DMS53 treated with DMSO at 0.1 percent for 48 hours (cell line): ENCODE data around the gene PRPS2.

Experiments used
- DNase-seq: peaks from one replicate; lab custom pipeline; 2025; ENCODE audit not compliant: unreplicated experiment; lab: John Stamatoyannopoulos, UW

Gene PRPS2

GRCh38 chrX:12811658-12812057 is 20.4 kb downstream of the PRPS2 start:
- DNase-seq = no peak

- peak; percentile 1 for DNase-seq
Observed at GRCh38 chrX:12814420-12814819, 23.2 kb downstream of the PRPS2 start.

GRCh38 chrX:12817528-12817927 is 26.3 kb downstream of the PRPS2 start:
- DNase-seq = no peak

- no peak for DNase-seq
Observed at GRCh38 chrX:12819222-12819621, 28.0 kb downstream of the PRPS2 start.

- no peak for DNase-seq
Observed at GRCh38 chrX:12820737-12821136, 29.5 kb downstream of the PRPS2 start.

DNA sequence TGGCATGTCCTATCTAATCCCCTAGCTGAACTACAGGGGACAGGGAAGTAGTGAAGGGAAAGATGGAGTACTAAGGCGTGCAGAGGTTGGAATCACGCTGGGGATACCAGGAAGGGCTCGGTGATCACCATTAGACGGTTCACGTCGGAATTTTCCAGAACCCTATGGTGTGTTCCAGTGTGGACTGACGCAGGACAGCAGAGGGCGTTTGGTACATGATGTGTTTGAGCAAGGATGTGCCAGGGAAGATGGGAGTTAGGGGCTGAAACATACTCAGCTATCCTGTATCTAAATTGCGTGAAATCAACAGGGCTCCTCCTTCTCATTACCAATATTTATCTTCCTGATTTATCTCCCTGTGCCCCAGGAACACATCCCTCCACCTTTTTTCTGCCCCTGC is 33.7 kb downstream of the PRPS2 start:
- DNase-seq = no peak

DNA sequence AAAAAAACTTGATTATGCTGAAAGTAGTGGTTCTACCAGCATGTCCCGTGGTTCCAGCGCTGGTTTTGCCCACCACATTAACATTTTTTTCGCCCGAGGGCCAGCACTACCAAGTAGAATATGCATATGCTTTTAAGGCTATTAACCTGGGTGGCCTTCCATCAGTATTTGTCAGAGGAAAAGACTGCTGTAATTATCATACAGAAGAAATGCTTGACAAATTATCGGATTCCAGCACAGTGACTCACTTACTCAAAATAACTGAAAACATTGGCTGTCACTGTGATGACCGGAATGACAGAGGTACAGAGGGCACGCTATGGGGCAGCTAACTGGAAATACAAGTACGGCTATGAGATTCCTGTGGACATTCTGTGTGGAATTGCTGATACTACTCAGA is 34.6 kb downstream of the PRPS2 start:
- no peak for DNase-seq

GRCh38 chrX:12843061-12843667 is 52.0 kb downstream of the PRPS2 start:
- no peak for DNase-seq

DNA sequence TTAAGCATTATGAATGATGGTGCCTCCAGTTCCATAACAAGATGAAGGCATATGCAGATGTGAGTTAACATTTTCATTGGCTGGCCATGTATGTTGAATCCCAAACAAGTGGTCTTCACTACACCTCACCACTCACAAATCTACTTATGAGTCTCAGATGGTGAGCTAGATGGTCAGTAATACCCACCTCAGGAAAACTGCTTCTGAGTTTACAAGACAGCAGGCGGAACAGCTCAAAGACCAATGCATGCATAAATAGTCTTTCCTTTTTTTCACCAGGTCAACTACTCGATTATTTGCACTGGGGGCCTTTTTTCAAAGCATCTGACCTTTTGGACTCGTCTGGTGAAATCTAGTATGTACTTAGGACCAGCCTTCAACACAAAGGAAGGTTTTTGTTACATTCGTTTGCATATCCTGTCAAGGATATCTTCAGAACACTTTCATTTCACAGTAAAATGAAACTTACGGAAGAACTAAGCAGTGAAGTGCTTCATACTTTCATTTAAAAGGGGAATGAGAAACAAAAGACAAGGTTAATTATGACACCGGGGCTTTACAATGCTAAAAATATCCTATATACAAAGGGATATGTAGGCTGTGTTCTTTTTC is 52.6 kb downstream of the PRPS2 start:
- DNase-seq = no peak

- no peak for DNase-seq
Observed at GRCh38 chrX:12844319-12844718, 53.1 kb downstream of the PRPS2 start.

- DNase-seq = no peak
Observed at GRCh38 chrX:12865359-12865758, 74.1 kb downstream of the PRPS2 start.

DNA sequence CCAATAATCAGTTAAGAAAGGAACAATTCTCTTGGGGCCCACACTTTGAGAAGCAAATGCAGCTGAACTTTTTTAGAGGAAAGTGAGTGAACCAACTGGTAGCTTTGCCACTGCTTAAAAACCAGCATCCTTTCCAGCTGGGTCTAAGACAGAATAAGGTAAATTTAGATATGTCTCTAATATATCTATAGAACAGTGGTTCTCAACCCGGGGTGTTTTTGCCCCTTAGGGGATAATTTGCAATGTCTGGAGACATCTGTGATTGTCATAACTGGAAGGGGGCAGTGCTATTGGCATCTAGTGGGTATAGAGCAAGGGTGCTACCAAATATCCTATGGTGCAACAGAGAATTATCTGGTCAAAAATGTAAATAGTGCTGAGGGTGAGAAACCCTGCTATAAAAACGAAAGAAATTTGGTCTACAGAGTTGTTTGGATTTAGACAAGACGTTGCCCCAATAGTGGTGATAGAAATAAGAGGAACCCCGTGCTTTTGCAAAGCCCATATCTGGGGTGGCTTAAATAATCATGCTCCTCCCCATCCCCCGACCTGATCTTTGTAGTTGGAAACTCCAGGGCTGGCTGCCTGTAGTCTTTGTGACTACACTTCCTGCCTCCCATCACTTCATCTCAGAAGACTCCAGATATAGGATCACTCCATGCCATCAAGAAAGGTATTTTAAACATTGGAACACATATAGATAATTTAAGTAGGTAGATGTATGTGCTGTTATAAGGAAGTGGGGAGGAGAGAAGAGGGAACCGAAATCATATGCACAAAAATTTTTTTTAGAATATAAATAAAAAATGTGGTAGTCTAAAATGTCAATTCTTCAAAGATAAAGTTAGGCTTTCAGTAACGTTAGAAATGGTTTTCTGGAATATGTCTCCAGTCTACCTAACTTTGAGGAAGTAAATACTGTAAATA is 75.5 kb downstream of the PRPS2 start, which contains the start of gene TLR7:
Gene TLR7 (plus strand): TSS at position 622 of the 927 bp plus-strand sequence. CDS start 507 bp downstream, outside the sequence.
- no peak for DNase-seq

DNA sequence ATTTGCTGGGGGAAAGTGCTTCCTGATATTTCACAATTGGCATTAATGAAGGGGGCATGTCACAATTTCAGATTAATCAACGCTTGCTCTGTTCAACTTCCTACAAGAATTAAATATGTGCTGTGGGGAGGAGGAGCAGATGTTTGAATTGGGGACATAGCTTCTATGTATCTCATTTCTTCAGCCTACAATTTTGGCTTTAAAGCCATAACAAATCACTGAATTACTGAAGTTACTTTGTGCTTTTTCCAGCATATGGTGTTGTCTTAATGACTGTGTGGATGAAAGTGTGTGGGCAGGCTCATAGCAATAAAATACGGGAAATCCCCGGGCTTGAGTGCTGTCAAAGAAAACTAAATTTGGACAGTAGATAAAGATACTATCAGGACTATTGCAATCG is 76.5 kb downstream of the PRPS2 start:
- DNase-seq = no peak

DNA sequence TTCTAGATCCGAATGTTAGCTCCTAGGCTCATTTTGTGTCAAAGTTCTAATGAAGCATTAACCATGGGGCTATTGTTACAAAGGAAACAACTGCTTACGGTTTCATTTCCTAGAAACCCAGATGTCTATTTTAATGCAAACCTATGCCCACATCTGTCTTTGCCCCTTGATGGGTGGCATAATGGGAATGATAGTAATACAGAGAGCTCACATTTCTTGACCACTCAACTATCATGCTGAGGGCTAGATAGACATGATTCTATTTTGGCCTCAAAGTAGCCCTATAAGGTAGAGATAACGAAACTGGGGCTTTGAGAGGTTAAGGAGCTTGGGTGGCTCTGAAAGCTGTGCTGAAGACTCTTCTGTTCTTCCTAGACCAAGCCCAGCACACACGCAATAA is 77.5 kb downstream of the PRPS2 start:
- no peak for DNase-seq

GRCh38 chrX:12871257-12871656 is 80.0 kb downstream of the PRPS2 start:
- no peak for DNase-seq

GRCh38 chrX:12872741-12873140 is 81.5 kb downstream of the PRPS2 start:
- DNase-seq = no peak
